Measurements from ENCODE around the gene CCT2.

- TF ChIP-seq ZNF324 (tag by site-specific recombination; IDR thresholded peaks at IDR 0.05) (no peak), CTCF (tag by site-specific recombination; IDR thresholded peaks at IDR 0.05) (no peak), ZSCAN4 (tag by site-specific recombination; IDR thresholded peaks at IDR 0.05) (no peak), INSM2 (tag by site-specific recombination; IDR thresholded peaks at IDR 0.05) (no peak), ZNF777 (tag by site-specific recombination; IDR thresholded peaks at IDR 0.05; ENCODE audit: borderline replicate concordance) (no peak), ZNF521 (tag by site-specific recombination; IDR thresholded peaks at IDR 0.05) (no peak), MEIS1 (CRISPR knock-in tag; IDR thresholded peaks at IDR 0.05; ENCODE audit: borderline replicate concordance) (no peak)
Observed at GRCh38 chr12:69548687-69549086, 36.6 kb upstream of the CCT2 start.

Measured in HEK293 (cell line).